Left hindlimb (tissue), 1 donor: ENCODE results near the gene FLNA.
"Not testable (repeated sequence)": the region's sequence is repeated elsewhere in the genome, so short reads cannot be mapped to it uniquely, and the experiment has no call there.

Experiments used
- DNase-seq: peaks from one replicate; pipeline ENCODE4 v3.0.0-alpha.2; 2018

FLNA gene

GRCh38 chrX:154357205-154357604, 17.2 kb downstream of the FLNA start:
- DNase-seq: no peak

- DNase-seq: no peak
These were observed 17.8 kb downstream of the FLNA start for GRCh38 chrX:154356596-154356995.

GRCh38 chrX:154355776-154356140, 18.7 kb downstream of the FLNA start:
- DNase-seq: no peak

GRCh38 chrX:154355094-154355775, 19.2 kb downstream of the FLNA start:
- DNase-seq: no peak

GRCh38 chrX:154354516-154354915, 19.9 kb downstream of the FLNA start:
- DNase-seq: no peak

- no peak for DNase-seq
These were observed 20.4 kb downstream of the FLNA start for GRCh38 chrX:154354013-154354412.

GRCh38 chrX:154353172-154353843, 21.1 kb downstream of the FLNA start:
- no peak for DNase-seq

- DNase-seq: no peak
These were observed 22.0 kb downstream of the FLNA start for GRCh38 chrX:154352466-154352865.

- DNase-seq: no peak
These were observed 22.4 kb downstream of the FLNA start for GRCh38 chrX:154352012-154352401.

- DNase-seq: no peak
These were observed 23.0 kb downstream of the FLNA start for GRCh38 chrX:154351183-154352011.

GRCh38 chrX:154350429-154351182, 23.8 kb downstream of the FLNA start:
- no peak for DNase-seq

GRCh38 chrX:154349979-154350378, 24.5 kb downstream of the FLNA start:
- DNase-seq: no peak

- DNase-seq: no peak
These were observed 25.0 kb downstream of the FLNA start for GRCh38 chrX:154349359-154349935.

GRCh38 chrX:154348646-154349358, 25.6 kb downstream of the FLNA start:
- no peak for DNase-seq

GRCh38 chrX:154348114-154348531, 26.3 kb downstream of the FLNA start:
- no peak for DNase-seq

GRCh38 chrX:154343620-154344019, 30.8 kb downstream of the FLNA start:
- not testable (repeated sequence) for DNase-seq

GRCh38 chrX:154343063-154343462, 31.4 kb downstream of the FLNA start:
- DNase-seq: not testable (repeated sequence)

- not testable (repeated sequence) for DNase-seq
These were observed 32.8 kb downstream of the FLNA start for GRCh38 chrX:154341399-154342298.

- no peak for DNase-seq
These were observed 39.9 kb downstream of the FLNA start for GRCh38 chrX:154334496-154334895.

- no peak for DNase-seq
These were observed 40.6 kb downstream of the FLNA start for GRCh38 chrX:154333837-154334271.

GRCh38 chrX:154333116-154333515, 41.3 kb downstream of the FLNA start:
- no peak for DNase-seq
